T47D (cell line): ENCODE data around the gene WDR12.
A peak's percentile ranks its signal among the peaks of the same experiment; 100 is the strongest.
"Not testable (repeated sequence)": the region's sequence is repeated elsewhere in the genome, so short reads cannot be mapped to it uniquely, and the experiment has no call there.

Source experiments
- DNase-seq, 2 experiments: peaks; one replicate each; pipeline versions ENCODE4 v3.0.0 to v3.0.0-alpha.2; 2011 to 2012; ENCODE audit warnings: low read depth in 1 of 2, low spot score in 1 of 2
- JUND ChIP-seq: IDR thresholded peaks from 2 replicates; pipeline ENCODE4 v1.6.1; 2012; ENCODE audit warnings: low read depth
- in situ Hi-C: cut with HindIII; loops from 2 replicates; pipeline ENCODE4 v1.10.0; 2016; ENCODE audit warnings: low sequenced_read_pairs, low pct_unique_long_range_greater_than_20kb

Gene WDR12

DNA sequence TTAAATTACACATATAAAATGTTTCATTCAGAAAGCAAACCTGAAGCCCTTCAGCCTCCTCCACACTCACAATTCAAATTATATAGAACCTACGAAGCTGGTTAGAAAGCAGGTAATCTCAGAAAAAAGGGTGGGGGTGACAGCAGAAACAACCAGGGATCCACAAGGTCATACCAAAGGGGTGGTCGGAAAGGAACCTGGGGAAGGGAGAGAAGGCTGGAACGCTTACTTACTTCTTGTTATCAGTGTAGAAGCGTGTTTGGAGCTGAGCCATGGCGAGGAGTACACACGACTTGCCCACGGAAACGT, 316 bp downstream of the WDR12 start:
- in situ Hi-C loops = no loop called here
- no peak for DNase-seq
- no peak for TF ChIP-seq JUND

DNA sequence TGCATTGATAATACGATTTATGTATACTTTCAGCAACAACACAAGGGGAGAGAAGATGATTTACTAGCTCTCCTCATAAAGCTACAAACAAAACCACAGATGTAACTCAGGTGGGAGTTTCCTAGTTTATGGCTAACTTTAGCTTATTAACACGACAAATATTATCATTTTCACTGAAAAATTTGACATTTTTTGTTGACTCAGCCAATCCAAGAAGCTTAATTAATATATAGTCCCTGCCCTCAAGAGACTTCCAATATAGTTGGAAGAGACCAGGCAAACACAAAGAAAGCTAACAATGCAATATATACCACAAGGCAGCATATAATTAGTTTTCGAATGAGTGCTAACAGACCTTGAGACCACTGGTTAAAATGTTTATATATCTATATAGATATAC, 775 bp downstream of the WDR12 start:
- DNase-seq = no peak
- TF ChIP-seq JUND = no peak
- in situ Hi-C loops = no loop called here

DNA sequence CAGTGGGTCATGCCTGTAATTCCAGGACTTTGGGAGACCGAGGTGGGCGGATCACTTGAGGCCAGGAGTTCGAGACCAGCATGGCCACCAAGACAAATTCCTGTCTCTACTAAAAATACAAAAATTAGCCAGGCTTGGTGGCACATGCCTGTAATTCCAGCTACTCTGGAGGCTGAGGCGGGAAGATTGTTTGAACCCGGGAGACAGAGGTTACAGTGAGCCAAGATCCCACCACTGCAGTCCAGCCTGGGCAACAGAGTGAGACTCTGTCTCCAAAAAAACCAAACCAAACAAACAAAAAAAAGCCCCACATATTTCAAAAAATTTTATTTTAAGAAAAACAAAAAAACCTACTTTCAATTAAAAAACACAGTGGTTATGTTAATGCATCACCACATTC, 1.2 kb downstream of the WDR12 start:
- in situ Hi-C loops, DNase-seq: not testable (repeated sequence)

DNA sequence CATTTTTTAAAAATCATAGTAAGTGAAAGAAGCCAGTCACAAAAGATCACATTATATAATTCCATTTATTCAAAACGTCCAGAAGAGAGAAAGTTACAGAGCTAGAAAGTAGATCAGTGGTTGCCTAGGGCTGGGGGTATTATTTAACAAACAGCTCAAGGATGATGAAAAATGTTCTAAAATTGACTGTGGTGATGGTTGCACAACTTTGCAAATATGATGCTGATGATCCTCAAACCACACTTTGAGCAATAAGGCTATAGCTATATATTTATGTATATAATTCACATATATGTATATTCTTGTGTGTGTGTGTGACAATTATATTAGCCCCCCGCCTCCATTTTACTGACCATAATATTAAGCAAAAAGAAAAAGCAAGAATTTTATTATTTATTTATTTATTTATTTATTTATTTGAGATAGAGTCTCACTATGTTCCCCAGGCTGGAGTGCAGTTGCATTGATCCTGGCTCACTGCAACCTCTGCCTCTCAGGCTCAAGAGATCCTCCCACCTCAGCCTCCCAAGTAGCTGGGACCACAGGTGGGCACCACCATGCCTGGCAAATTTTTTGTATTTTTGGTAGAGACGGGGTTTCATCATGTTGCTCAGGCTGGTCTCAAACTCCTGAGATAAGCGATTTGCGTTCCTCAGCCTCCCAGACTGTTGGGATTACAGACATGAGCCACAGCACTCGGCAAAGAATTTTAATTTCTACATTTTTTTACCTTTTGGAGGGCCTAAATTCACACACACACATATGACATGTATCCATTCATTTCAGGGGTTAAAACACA, 1.9 kb downstream of the WDR12 start:
- in situ Hi-C loops = no loop called here
- DNase-seq = no peak
- TF ChIP-seq JUND = no peak

DNA sequence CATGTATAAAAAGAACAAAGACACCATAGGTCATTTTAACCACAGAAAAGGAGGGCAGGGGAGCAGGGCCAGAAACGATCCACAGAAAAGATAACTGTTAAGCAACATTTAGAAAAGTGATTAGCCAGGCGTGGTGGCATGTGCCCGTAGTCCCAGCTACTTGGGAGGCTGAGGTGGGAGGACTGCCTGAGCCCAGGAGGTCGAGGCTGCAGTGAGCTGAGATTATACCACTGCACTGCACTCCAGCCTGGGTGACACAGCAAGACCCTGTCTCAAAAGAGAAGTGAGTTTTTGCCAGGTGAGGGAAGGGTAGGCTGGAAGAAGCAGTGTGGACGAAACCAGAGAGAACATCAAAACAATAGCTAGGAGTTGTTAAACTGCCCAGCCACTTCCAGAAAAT, 3.3 kb downstream of the WDR12 start:
- no peak for TF ChIP-seq JUND
- in situ Hi-C loops = no loop called here
- no peak for DNase-seq

DNA sequence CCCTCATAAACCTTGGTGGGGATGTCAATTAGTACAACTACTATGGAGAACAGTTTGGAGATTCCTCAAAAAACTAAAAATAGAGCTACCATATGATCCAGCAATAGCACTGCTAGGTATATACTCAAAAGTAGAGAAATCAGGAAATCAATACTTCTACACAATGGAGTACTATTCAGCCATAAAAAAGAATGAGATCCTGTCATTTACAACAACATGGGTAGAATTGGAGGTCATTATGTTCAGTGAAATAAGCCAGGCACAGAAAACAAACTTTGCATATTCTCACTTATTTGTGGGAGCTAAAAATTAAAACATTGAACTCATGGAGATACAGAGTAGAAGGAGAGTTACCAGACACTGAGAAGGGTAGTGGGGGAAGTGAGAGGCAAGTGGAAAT, 6.0 kb downstream of the WDR12 start:
- in situ Hi-C loops, DNase-seq: not testable (repeated sequence)

DNA sequence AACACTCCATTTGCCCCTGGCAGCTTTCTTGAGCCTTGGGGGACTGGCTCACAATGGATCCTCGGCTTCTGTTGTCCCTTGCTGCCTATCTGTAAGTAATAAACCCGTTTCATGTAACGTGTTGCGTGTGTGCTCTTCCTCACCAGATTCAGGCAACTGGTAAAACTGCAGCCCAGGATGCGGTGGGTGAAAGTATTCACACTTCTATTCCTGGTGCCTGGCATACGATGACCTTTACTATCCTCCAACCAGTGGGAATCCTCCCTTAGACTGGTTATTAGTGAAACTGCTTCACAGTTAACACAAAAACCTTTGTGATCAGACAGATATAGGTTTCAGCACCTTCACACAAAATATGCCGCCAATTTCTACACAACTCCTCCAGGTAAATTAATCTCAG, 26.3 kb downstream of the WDR12 start:
- no peak for DNase-seq
- in situ Hi-C loops = no loop called here
- no peak for TF ChIP-seq JUND

DNA sequence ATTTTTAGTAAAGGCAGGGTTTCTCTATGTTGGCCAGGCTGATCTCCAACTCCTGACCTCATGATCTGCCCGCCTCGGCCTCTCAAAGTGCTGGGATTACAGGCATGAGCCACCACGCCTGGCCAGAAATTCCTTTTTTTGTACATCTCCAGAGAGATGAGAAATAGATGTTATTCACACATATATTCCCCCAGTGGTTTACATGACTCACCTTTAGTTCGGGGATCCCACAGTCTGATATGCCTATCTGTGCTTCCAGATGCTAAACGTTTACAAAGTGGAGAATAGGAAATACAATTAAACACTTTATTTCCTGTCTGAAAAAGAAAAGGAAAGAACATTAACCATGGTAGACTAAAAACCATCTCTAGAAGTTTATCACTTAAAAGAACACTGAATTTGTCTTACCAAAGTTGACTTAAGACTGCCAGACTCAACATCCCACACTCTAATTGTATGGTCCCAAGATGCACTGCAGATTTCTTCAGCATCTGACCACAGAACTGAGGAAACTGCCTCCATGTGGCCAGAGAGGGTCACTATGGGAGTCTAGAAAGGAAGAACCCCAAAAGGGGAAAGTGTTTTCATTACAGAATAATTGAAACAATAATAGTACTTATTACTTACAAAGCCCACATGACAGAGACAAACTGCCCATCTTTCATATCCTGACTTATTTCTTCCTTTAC, 27.3 kb downstream of the WDR12 start:
- in situ Hi-C loops = no loop called here
- TF ChIP-seq JUND = no peak
- no peak for DNase-seq

DNA sequence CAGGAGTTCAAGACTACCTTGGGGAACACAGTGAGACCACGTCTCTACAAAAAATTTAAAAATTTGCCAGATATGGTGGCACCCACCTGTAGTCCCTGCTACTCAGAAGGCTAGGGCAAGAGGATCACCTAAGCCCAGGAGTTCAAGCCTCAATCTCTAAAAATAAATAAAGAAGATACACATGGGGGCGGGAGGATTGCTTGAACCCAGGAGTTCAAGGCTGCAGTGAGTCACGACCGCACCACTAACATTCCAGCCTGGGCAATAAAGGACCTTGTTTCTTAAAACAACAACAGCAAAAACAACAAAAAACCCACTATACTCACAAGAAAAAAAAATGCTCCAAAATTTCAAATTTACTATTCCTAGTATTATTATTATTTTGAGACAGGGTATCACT, 29.9 kb downstream of the WDR12 start:
- in situ Hi-C loops = no loop called here
- no peak for DNase-seq
- no peak for TF ChIP-seq JUND

DNA sequence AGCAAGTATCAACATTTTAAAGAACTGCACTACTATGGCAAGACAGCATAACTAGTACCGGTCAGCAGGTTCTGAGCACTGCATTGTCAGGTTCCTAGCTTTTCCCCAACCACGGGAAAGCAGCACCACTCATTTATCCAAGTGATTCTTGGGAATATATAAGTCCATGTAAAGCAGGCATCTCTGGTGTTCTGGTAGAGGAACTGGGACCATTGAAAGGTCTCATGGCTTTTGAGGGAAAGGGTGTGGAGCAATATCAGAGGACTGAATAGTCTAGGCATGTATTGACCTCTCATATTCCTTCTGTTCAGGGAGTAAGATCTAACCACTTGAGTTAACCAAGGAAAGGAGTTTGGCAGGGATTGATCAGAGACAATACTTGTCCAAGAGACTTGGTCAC, 33.8 kb downstream of the WDR12 start:
- no peak for TF ChIP-seq JUND
- in situ Hi-C loops = no loop called here
- no peak for DNase-seq

DNA sequence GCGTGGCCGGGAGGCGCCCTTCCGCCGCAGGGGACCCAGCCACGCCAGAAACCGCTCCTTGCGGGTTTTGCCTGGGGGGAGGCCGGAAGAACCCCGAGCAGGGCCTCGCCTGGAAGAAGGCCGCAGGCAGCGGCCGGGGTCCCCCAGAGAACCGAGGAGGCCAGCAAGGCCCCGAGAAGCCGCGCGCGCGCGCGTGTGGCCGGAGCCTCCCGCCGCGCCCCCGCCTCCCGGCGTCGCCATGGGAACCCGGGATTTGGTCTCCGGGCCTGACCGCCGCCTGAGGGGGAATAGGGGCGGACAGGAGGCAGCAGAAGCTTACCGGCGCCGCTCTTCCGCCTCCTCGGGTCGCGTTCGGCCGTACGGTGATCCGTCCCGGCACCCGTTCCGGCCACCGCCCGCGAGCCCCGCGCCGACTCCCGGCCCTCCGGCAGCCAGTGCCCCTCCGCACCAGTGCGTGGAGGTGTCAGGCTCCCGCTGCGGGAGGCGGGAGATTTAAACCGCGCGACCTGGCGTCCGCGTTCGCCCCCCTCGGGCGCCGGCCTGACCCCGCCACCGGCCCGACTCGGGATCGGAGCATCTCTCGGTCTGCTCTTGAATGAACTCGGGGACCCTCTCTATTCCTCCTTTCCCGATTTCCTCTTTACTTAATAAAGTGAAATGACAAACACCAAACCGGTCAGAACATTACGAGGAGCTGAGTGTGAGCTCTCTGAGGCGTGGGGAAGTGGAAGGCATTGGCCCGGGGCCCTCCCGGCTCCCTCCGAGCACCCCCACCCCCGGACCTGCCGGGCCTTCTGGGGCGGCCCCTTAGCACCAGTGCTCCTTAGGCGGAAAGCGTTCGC, 40.0 kb downstream of the WDR12 start, which contains the start of gene ICA1L:
Gene ICA1L, minus strand, starts transcription at position 467 of the 842 bp plus-strand sequence. CDS start 42,757 bp downstream, outside the sequence.
- peak; percentile 23 to 44 for DNase-seq
- in situ Hi-C loops = no loop called here
- TF ChIP-seq JUND = no peak

DNA sequence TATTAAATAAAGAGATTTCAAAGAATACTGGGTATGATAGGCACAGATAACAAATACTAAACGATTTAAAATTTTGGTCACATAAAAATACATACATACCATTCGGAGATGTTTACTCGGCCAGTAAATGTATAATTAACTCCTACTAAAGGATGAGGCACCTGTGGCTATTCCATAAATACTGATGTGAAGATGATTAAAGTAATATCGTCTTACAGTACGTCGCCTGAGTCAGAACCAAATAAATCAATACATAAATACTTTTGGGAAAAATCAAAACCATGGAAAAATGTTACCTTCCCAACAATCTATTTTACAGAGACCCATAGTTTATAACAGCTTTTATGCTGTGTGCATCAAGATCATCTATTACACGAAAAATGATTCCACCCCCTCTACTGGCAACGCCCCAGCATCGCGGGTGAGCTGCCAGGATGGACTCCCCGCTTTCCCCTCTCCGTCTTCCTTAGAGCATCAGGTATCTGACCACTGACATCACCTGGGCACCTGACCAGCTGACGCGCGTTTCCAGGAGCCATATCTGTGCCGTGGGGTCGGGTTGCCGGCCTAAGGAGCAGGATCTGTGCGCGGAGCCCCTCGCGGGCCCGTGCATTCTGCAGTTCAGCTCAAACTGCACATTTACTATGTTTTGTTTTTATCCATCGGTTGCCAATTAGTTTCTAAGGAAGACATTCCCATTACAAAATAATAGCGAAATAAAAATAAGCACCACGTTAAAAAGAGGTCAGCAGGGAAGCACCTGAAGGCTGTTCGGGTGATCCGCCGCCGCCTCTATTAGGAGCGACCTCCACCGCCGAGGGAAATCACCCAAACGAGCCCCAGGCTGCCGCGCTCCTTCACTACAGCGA, 40.8 kb downstream of the WDR12 start:
- peak; percentile 9 to 60 for DNase-seq
- in situ Hi-C loops = no loop called here
- TF ChIP-seq JUND = no peak
